H9 (cell line): ENCODE data around the gene SOX8. TPM values are rescaled to one million over a fixed set of nuclear protein-coding genes. Genes with fewer than 3 reads are reported as not detected.

Experiments
- DNase-seq: peaks from one replicate; pipeline ENCODE4 v3.0.0-alpha.2; 2017
- H2AFZ ChIP-seq: one replicate; pipeline ENCODE4 v1.6.1; 2013; ENCODE audit warnings: mild to moderate bottlenecking, low read length, control low read depth, moderate library complexity
- H2AK5ac ChIP-seq: 2 replicates; pipeline ENCODE4 v1.6.1; 2013; ENCODE audit warnings: low read length, control low read depth, mixed read lengths; ENCODE audit not compliant: insufficient read length
- H2BK120ac ChIP-seq: one replicate; pipeline ENCODE4 v1.6.1; 2013; ENCODE audit warnings: low read depth, mild to moderate bottlenecking, low read length, control low read depth, inconsistent platforms; ENCODE audit not compliant: poor library complexity, severe bottlenecking
- H2BK12ac ChIP-seq: 2 replicates; pipeline ENCODE4 v1.6.1; 2013; ENCODE audit warnings: low read length, control low read depth, mixed read lengths, low read depth; ENCODE audit not compliant: insufficient read length
- H2BK15ac ChIP-seq: 2 replicates; pipeline ENCODE4 v1.6.1; 2013; ENCODE audit warnings: low read depth, low read length, control low read depth
- H2BK20ac ChIP-seq: one replicate; pipeline ENCODE4 v1.6.1; 2013; ENCODE audit warnings: low read depth, mild to moderate bottlenecking, low read length, control low read depth, inconsistent platforms; ENCODE audit not compliant: poor library complexity, severe bottlenecking
- H2BK5ac ChIP-seq: 2 replicates; pipeline ENCODE4 v1.6.1; 2013; ENCODE audit warnings: low read length, control low read depth, mixed read lengths; ENCODE audit not compliant: insufficient read length
- H3K14ac ChIP-seq: 2 replicates; pipeline ENCODE4 v1.6.1; 2013; ENCODE audit warnings: low read length, control low read depth; ENCODE audit not compliant: insufficient read depth
- H3K18ac ChIP-seq: 2 replicates; pipeline ENCODE4 v1.6.1; 2013; ENCODE audit warnings: low read depth, mild to moderate bottlenecking, mixed read lengths, low read length, control low read depth; ENCODE audit not compliant: insufficient read length
- H3K23ac ChIP-seq: 2 replicates; pipeline ENCODE4 v1.6.1; 2013; ENCODE audit warnings: low read length, control low read depth, mixed read lengths, low read depth; ENCODE audit not compliant: insufficient read length
- H3K23me2 ChIP-seq: 2 replicates; pipeline ENCODE4 v1.6.1; 2013; ENCODE audit warnings: low read depth, mild to moderate bottlenecking, mixed read lengths, low read length, control low read depth; ENCODE audit not compliant: insufficient read length, poor library complexity, severe bottlenecking
- H3K27ac ChIP-seq: 2 replicates; pipeline ENCODE4 v1.5.1; 2013; ENCODE audit warnings: low read length, control low read depth, mixed read lengths, low read depth; ENCODE audit not compliant: insufficient read length
- H3K27me3 ChIP-seq: 2 replicates; pipeline ENCODE4 v1.6.1; 2013; ENCODE audit warnings: low read length, control low read depth, inconsistent platforms; ENCODE audit not compliant: insufficient read depth
- H3K4ac ChIP-seq: 2 replicates; pipeline ENCODE4 v1.6.1; 2013; ENCODE audit warnings: low read depth, mild to moderate bottlenecking, control low read depth, inconsistent platforms, low read length, moderate library complexity
- H3K4me1 ChIP-seq: 2 replicates; pipeline ENCODE4 v1.6.1; 2013; ENCODE audit warnings: low read length, control low read depth, inconsistent platforms; ENCODE audit not compliant: insufficient read depth
- H3K4me2 ChIP-seq: 2 replicates; pipeline ENCODE4 v1.6.1; 2013; ENCODE audit warnings: low read length, control low read depth, mixed read lengths; ENCODE audit not compliant: insufficient read length, insufficient read depth
- H3K56ac ChIP-seq: 2 replicates; pipeline ENCODE4 v1.6.1; 2013; ENCODE audit warnings: low read depth, mild to moderate bottlenecking, mixed read lengths, low read length, control low read depth; ENCODE audit not compliant: insufficient read length
- H3K79me1 ChIP-seq: 2 replicates; pipeline ENCODE4 v1.6.1; 2013; ENCODE audit warnings: low read depth, mild to moderate bottlenecking, moderate library complexity, low read length, control low read depth, inconsistent platforms; ENCODE audit not compliant: insufficient read depth, poor library complexity, severe bottlenecking
- H3K79me2 ChIP-seq: 2 replicates; pipeline ENCODE4 v1.6.1; 2013; ENCODE audit warnings: low read length, control low read depth, inconsistent platforms; ENCODE audit not compliant: insufficient read depth
- H3K9ac ChIP-seq: 2 replicates; pipeline ENCODE4 v1.6.1; 2013; ENCODE audit warnings: low read length, control low read depth, mixed read lengths; ENCODE audit not compliant: insufficient read length; ENCODE audit errors: extremely low read depth
- H3K9me3 ChIP-seq: one replicate; pipeline ENCODE4 v1.6.1; 2013; ENCODE audit warnings: low read depth, low read length, inconsistent platforms; ENCODE audit not compliant: control insufficient read depth
- H3T11ph ChIP-seq: one replicate; pipeline ENCODE4 v1.6.1; 2013; ENCODE audit warnings: mild to moderate bottlenecking, low read length, control low read depth, inconsistent platforms
- H4K20me1 ChIP-seq: one replicate; pipeline ENCODE4 v1.6.1; 2013; ENCODE audit not compliant: control insufficient read depth, insufficient read length, insufficient read depth
- H4K5ac ChIP-seq: 2 replicates; pipeline ENCODE4 v1.6.1; 2013; ENCODE audit warnings: low read depth, mild to moderate bottlenecking, mixed read lengths, low read length, control low read depth; ENCODE audit not compliant: insufficient read length
- H4K8ac ChIP-seq: replicated peaks from 2 replicates; pipeline ENCODE4 v1.6.1; 2013; ENCODE audit warnings: low read length, control low read depth, mixed read lengths, low read depth; ENCODE audit not compliant: insufficient read length
- H4K91ac ChIP-seq: 2 replicates; pipeline ENCODE4 v1.6.1; 2013; ENCODE audit warnings: low read depth, mild to moderate bottlenecking, moderate library complexity, mixed read lengths, low read length, control low read depth; ENCODE audit not compliant: insufficient read length
- H3K27ac Mint-ChIP-seq, 3 experiments: 2 replicates in 2 of 3; 3 replicates in 1 of 3; pipeline ENCODE4 v1.8.0; 2020 to 2021; ENCODE audit warnings: mixed read lengths in 3 of 3, mild to moderate bottlenecking in 1 of 3, moderate library complexity in 1 of 3
- H3K27me3 Mint-ChIP-seq: 2 replicates; pipeline ENCODE4 v1.8.0; 2021; ENCODE audit warnings: low read depth, mild to moderate bottlenecking, moderate library complexity, mixed read lengths
- H3K36me3 Mint-ChIP-seq, 3 experiments: 2 replicates in 2 of 3; 3 replicates in 1 of 3; pipeline ENCODE4 v1.8.0; 2020 to 2021; ENCODE audit warnings: low read depth in 3 of 3, mixed read lengths in 3 of 3; ENCODE audit not compliant: insufficient read depth in 1 of 3
- H3K4me1 Mint-ChIP-seq, 2 experiments: 2 replicates each; pipeline ENCODE4 v1.8.0; 2020; ENCODE audit warnings: mixed read lengths in 2 of 2
- H3K4me3 Mint-ChIP-seq, 2 experiments: 2 replicates in 1 of 2; 3 replicates in 1 of 2; pipeline ENCODE4 v1.8.0; 2020 to 2021; ENCODE audit warnings: mild to moderate bottlenecking in 2 of 2, mixed read lengths in 2 of 2, moderate library complexity in 1 of 2
- H3K9me3 Mint-ChIP-seq, 2 experiments: 2 replicates in 1 of 2; 3 replicates in 1 of 2; pipeline ENCODE4 v1.8.0; 2020; ENCODE audit warnings: mild to moderate bottlenecking in 2 of 2, mixed read lengths in 2 of 2, moderate library complexity in 1 of 2
- WGBS: extraction: QIAGEN DNeasy Blood & Tissue Kit; methylation state at CpG from one replicate; pipeline ENCODE4 v1.1.7; 2013; ENCODE audit warnings: missing lambda C conversion rate, low lambda C conversion rate, mixed read lengths; ENCODE audit not compliant: insufficient read length; ENCODE audit errors: extremely low coverage; 5-methylcytosine and 5-hydroxymethylcytosine counted together
- total RNA-seq: library from RNA; stranded (reverse); gene quantifications from 2 replicates; pipeline ENCODE4 v1.2.1, GENCODE V29; 2021
- TF ChIP-seq, protein P1 (sequence below): fragments of 200-600 bp; sonication (generic); conservative IDR thresholded peaks from 3 replicates; pipeline ENCODE4 v1.8.0; 2021; ENCODE audit warnings: antibody characterized with exemption, mild to moderate bottlenecking

SOX8 gene
- total RNA-seq, 1 experiment from 2014 or later = 8.9 TPM

DNA sequence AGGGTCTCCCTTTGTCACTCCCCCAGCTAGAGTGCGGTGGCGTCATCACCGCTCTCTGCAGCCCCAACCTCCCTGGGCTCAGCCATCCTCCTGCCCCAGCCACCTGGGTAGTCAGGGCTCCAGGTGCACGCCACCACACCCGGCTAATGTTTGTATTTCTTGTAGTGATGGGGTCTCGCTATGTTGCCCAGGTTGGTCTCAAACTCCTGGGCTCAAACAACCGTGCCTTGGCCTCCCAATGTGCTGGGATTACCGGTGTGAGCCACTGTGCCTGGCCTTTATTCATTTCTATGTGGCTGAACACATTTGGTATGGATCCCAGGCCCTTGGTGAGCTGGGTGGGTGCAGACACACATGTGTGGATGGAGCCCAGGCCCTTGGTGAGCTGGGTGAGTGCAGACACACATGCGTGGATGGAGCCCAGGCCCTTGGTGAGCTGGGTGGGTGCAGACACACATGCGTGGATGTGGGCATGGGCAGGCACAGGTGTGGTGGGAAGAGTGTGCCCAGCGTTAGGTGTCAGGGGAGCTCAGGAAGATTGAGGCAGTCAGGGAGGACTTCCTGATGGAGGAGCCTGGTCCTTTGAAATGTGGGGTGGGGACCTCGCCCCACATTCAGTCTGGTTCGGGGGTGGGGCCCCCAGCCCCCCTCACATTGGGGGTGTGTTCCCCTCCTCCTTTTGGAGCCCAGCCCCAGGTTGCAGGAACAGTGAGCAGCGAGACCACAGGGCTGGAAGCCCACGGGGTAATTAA lies 37.1 kb downstream of the SOX8 start:
- H2BK20ac ChIP-seq = no peak overlapping the region
- H3K9me3 ChIP-seq = no peaks in the 10 kb centered on the region
- no peak overlapping the region for H2AK5ac ChIP-seq
- no peaks in the 10 kb centered on the region for H3K79me1 ChIP-seq
- no peaks in the 10 kb centered on the region for H3K4me1 Mint-ChIP-seq
- H3K4me1 ChIP-seq = no peaks in the 10 kb centered on the region
- no peaks in the 10 kb centered on the region for H3K9me3 Mint-ChIP-seq
- H3K23me2 ChIP-seq = no peaks in the 10 kb centered on the region
- no peaks in the 10 kb centered on the region for H4K20me1 ChIP-seq
- H3K14ac ChIP-seq = no peak overlapping the region
- no peak overlapping the region for H3K18ac ChIP-seq
- no peak overlapping the region for H3T11ph ChIP-seq
- no peak overlapping the region for H2BK5ac ChIP-seq
- H3K27ac ChIP-seq = no peak overlapping the region
- TF ChIP-seq, protein P1, sequence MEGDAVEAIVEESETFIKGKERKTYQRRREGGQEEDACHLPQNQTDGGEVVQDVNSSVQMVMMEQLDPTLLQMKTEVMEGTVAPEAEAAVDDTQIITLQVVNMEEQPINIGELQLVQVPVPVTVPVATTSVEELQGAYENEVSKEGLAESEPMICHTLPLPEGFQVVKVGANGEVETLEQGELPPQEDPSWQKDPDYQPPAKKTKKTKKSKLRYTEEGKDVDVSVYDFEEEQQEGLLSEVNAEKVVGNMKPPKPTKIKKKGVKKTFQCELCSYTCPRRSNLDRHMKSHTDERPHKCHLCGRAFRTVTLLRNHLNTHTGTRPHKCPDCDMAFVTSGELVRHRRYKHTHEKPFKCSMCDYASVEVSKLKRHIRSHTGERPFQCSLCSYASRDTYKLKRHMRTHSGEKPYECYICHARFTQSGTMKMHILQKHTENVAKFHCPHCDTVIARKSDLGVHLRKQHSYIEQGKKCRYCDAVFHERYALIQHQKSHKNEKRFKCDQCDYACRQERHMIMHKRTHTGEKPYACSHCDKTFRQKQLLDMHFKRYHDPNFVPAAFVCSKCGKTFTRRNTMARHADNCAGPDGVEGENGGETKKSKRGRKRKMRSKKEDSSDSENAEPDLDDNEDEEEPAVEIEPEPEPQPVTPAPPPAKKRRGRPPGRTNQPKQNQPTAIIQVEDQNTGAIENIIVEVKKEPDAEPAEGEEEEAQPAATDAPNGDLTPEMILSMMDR = no peak
- no peaks in the 10 kb centered on the region for H3K36me3 Mint-ChIP-seq
- H3K56ac ChIP-seq = no peak overlapping the region
- H3K9ac ChIP-seq = no peak overlapping the region
- no peaks in the 10 kb centered on the region; the same call in 1 of the 2 replicates for H3K27me3 Mint-ChIP-seq
- H3K4me2 ChIP-seq = no peak overlapping the region
- peak overlapping the region in 2 of 3 experiments; percentile 73 to 90; a peak in 3 of 7 replicates for H3K27ac Mint-ChIP-seq
- H3K23ac ChIP-seq = no peak overlapping the region
- H4K5ac ChIP-seq = no peak overlapping the region
- WGBS = no CpG with 5 or more reads among the region's 15 CpGs
- no peaks in the 10 kb centered on the region for H3K27me3 ChIP-seq
- H2BK15ac ChIP-seq = no peak overlapping the region
- H2BK120ac ChIP-seq = no peak overlapping the region
- H2AFZ ChIP-seq = no peak overlapping the region
- H4K8ac ChIP-seq = no peak overlapping the region
- no peak for DNase-seq
- H3K4ac ChIP-seq = no peak overlapping the region
- no peaks in the 10 kb centered on the region for H3K79me2 ChIP-seq
- H4K91ac ChIP-seq = no peak overlapping the region
- H2BK12ac ChIP-seq = no peak overlapping the region
- no peak overlapping the region for H3K4me3 Mint-ChIP-seq
